Gastroesophageal sphincter (tissue), 4 donors: ENCODE measurements around the gene SMAD4. TPM values are rescaled to one million over a fixed set of nuclear protein-coding genes. Genes with fewer than 3 reads are reported as not detected.
A peak's percentile ranks its signal among the peaks of the same experiment; 100 is the strongest.

Experiments used
- ATAC-seq: fragments of 150-250 bp; one replicate; pipeline ENCODE4 v1.9.1; 2016; ENCODE audit warnings: mild to moderate bottlenecking, moderate library complexity
- H3K27ac ChIP-seq, 4 donors: fragments of 200-600 bp; sonication (generic) in 3 of 4; 1 replicate in 3 of 4; 2 replicates in 1 of 4; pipeline ENCODE4 v1.5.1; 2016 to 2019
- H3K27me3 ChIP-seq: fragments of 200-600 bp; sonication (generic); one replicate; pipeline ENCODE4 v1.5.1; 2019
- H3K36me3 ChIP-seq, 2 donors: fragments of 200-600 bp; sonication (generic); one replicate each; pipeline ENCODE4 v1.5.1; 2019; ENCODE audit warnings: control low read depth in 1 of 2
- H3K4me1 ChIP-seq, 3 donors: fragments of 200-600 bp; sonication (generic); 1 replicate in 2 of 3; 2 replicates in 1 of 3; pipeline ENCODE4 v1.5.1; 2016 to 2019; ENCODE audit warnings: control low read depth in 2 of 3
- H3K4me3 ChIP-seq, 2 donors: fragments of 200-600 bp; sonication (generic); one replicate each; pipeline ENCODE4 v1.5.1; 2019; ENCODE audit warnings: mild to moderate bottlenecking in 1 of 2, moderate library complexity in 1 of 2
- H3K9me3 ChIP-seq, 3 donors: fragments of 200-600 bp; sonication (generic); one replicate each; pipeline ENCODE4 v1.5.1; 2017 to 2019; ENCODE audit warnings: control low read depth in 2 of 3
- EP300 ChIP-seq: sonication (generic); formaldehyde crosslinking; IDR thresholded peaks from one replicate; pipeline ENCODE4 v1.6.1; 2017; ENCODE audit warnings: antibody characterized with exemption, mild to moderate bottlenecking
- POLR2A ChIP-seq, 2 donors: fragments of 450-650 bp; IDR thresholded peaks; one replicate each; pipeline ENCODE4 v1.6.1; 2017; ENCODE audit warnings: antibody characterized with exemption in 2 of 2, mild to moderate bottlenecking in 2 of 2, moderate library complexity in 1 of 2
- POLR2AphosphoS5 ChIP-seq: sonication (generic); formaldehyde crosslinking; IDR thresholded peaks from one replicate; pipeline ENCODE4 v1.6.1; 2017; ENCODE audit warnings: antibody characterized with exemption
- WGBS, 2 donors: methylation state at CpG; one replicate each; pipeline ENCODE4 v1.1.5; 2018; ENCODE audit warnings: low coverage in 1 of 2; 5-methylcytosine and 5-hydroxymethylcytosine counted together
- total RNA-seq, 4 donors: library from RNA; depleted of rRNA; stranded (reverse); fragments of >200 nt; gene quantifications; one replicate each; pipeline ENCODE4 v1.1.0, GENCODE V29; 2016
- TF ChIP-seq, protein P1 (sequence below), 4 experiments: fragments of 200-600 bp in 2 of 4; fragments of 450-650 bp in 2 of 4; sonication (generic) in 1 of 4; IDR thresholded peaks; one replicate each; pipeline ENCODE4 v1.5.1; 2017 to 2019; ENCODE audit warnings: antibody characterized with exemption in 4 of 4, mild to moderate bottlenecking in 2 of 4, moderate library complexity in 2 of 4

Gene SMAD4
- total RNA-seq, 4 donors from 2014 or later: 132 to 170 (median 137) TPM

DNA sequence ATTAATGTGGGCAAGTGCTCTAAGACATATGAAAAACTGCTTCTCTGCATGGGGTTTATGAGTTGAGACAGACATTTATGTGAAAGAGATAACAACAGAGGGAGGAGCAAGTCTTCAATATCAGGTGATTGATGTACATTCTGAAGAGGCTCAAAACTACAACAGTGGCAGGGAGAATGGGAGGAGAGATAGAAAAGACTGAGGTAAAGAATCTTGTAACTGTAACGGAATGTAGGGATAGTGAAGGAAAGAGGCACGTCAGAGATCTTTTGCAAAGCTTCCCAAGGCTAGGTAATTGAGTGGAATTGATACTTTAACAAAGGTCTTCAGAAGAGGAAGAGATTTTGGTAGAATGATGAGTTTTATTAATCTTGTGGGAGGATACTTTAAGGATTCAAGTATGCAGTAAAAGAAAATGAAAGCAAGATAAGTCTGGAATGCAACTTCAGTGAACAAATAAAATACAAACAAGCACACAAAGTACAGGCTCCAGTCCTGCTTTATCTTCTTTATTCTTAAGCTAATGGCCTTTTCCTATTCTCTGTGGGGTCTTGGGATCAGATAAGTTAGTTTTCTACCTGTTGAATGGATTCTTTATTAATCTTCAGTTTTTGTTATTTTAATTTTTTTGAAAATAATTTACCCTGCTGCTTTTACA lies 15.0 kb downstream of the SMAD4 start:
- Histone ChIP-seq H3K27ac (no peak overlapping the region), H3K36me3 (peaks cover 0 to 28% of the 10 kb centered on the region in 2 donors), H3K27me3 (no peaks in the 10 kb centered on the region), H3K4me1 (peaks cover 4 to 65% (median 13%) of the 10 kb centered on the region in 3 donors), H3K4me3 (no peak overlapping the region), H3K9me3 (no peaks in the 10 kb centered on the region)
- no peak for ATAC-seq
- no peak for TF ChIP-seq EP300
- no peak for TF ChIP-seq POLR2A (IDR thresholded peaks at IDR 0.05)
- no peak for TF ChIP-seq POLR2AphosphoS5
- TF ChIP-seq, protein P1, sequence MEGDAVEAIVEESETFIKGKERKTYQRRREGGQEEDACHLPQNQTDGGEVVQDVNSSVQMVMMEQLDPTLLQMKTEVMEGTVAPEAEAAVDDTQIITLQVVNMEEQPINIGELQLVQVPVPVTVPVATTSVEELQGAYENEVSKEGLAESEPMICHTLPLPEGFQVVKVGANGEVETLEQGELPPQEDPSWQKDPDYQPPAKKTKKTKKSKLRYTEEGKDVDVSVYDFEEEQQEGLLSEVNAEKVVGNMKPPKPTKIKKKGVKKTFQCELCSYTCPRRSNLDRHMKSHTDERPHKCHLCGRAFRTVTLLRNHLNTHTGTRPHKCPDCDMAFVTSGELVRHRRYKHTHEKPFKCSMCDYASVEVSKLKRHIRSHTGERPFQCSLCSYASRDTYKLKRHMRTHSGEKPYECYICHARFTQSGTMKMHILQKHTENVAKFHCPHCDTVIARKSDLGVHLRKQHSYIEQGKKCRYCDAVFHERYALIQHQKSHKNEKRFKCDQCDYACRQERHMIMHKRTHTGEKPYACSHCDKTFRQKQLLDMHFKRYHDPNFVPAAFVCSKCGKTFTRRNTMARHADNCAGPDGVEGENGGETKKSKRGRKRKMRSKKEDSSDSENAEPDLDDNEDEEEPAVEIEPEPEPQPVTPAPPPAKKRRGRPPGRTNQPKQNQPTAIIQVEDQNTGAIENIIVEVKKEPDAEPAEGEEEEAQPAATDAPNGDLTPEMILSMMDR (IDR thresholded peaks at IDR 0.05): no peak
- WGBS, 2 donors: 14 to 26% methylated on average over 2 of the region's 2 CpGs

DNA sequence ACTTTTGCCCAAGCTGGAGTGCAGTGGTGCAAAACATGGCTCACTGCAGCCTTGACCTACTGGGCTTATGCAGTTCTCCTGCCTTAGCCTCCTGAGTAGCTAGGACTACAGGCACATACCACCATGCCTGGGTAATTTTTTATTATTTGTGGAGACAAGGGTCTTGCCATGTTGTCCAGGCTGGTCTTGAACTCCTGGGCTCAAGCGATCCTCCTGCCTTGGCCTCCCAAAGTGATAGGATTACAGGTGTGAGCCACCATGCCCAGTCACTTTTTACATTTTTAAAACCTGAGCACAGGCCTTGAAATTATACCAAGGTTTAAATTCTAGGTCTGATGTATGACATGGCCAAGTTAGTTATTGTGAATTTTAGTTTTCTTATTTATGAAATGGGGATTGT lies 18.2 kb downstream of the SMAD4 start:
- no peaks in the 10 kb centered on the region for H3K27me3 ChIP-seq
- no peak for TF ChIP-seq POLR2A (IDR thresholded peaks at IDR 0.05)
- TF ChIP-seq POLR2AphosphoS5: no peak
- TF ChIP-seq, protein P1 (IDR thresholded peaks at IDR 0.05): no peak
- no peak for TF ChIP-seq EP300
- peaks cover 0 to 47% of the 10 kb centered on the region in 2 donors for H3K36me3 ChIP-seq
- H3K4me1 ChIP-seq: peaks cover 0 to 59% (median 8%) of the 10 kb centered on the region in 3 donors
- no peaks in the 10 kb centered on the region for H3K9me3 ChIP-seq
- no peak for ATAC-seq
- H3K27ac ChIP-seq: no peak overlapping the region
- whole genome bisulfite sequencing, 2 donors: 100% methylated on average over 1 of the region's 1 CpG; no CpG with 5 or more reads in 1 of the 2 donors
- H3K4me3 ChIP-seq: no peak overlapping the region

GRCh38 chr18:51049137-51049536 lies 19.1 kb downstream of the SMAD4 start:
- 91 to 93% methylated on average over 2 of the region's 2 CpGs for WGBS, 2 donors
- Histone ChIP-seq H3K4me1 (peaks cover 0 to 56% (median 8%) of the 10 kb centered on the region in 3 donors), H3K27me3 (no peaks in the 10 kb centered on the region), H3K9me3 (no peaks in the 10 kb centered on the region), H3K4me3 (no peak overlapping the region), H3K36me3 (peaks cover 0 to 47% of the 10 kb centered on the region in 2 donors), H3K27ac (no peak overlapping the region)
- no peak for ATAC-seq
- TF ChIP-seq POLR2A (IDR thresholded peaks at IDR 0.05): no peak
- TF ChIP-seq POLR2AphosphoS5: no peak
- TF ChIP-seq EP300: no peak
- TF ChIP-seq, protein P1 (IDR thresholded peaks at IDR 0.05): no peak

DNA sequence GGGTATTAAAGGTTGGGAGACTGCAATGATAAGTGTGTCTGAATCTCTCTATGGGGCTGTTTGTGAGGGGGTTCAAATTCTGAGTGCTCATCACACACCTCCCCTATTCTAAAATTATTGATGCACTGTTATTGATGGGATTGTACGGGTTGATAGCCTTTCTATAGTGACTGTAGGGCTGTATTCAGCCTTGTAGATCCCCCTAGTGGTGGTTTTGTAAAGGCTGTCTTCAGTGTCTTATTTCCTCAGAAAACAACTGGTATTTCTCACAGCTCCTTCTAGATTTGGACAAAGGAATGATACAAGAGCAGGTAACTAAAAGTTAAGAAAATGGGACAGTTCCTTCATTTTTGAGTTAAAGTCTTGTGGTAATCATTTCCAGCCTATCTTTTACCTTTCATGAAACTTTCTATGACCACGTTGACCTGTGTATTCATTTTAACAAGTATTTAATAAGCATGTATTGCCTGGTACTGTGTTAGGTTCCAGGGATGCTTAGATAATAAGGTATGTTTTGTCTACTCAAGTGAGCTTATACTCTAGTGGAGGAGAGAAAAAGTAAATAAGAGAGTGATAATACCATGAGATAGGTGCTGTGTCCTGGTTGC lies 21.2 kb downstream of the SMAD4 start:
- Histone ChIP-seq H3K27ac (no peak overlapping the region), H3K27me3 (no peaks in the 10 kb centered on the region), H3K4me1 (peaks cover 0 to 44% (median 0%) of the 10 kb centered on the region in 3 donors), H3K4me3 (no peak overlapping the region), H3K36me3 (peaks cover 0 to 63% of the 10 kb centered on the region in 2 donors), H3K9me3 (no peaks in the 10 kb centered on the region)
- no peak for TF ChIP-seq POLR2A (IDR thresholded peaks at IDR 0.05)
- TF ChIP-seq POLR2AphosphoS5: no peak
- no peak for TF ChIP-seq EP300
- TF ChIP-seq, protein P1 (IDR thresholded peaks at IDR 0.05): peak; percentile 61 to 74 (median 72)
- WGBS, 2 donors: 34 to 38% methylated on average over 2 of the region's 2 CpGs
- ATAC-seq: peak; percentile 48

GRCh38 chr18:51053814-51054213 lies 23.8 kb downstream of the SMAD4 start:
- no peak for TF ChIP-seq POLR2A (IDR thresholded peaks at IDR 0.05)
- Histone ChIP-seq H3K4me1 (peaks cover 0 to 58% (median 0%) of the 10 kb centered on the region in 3 donors), H3K27me3 (no peaks in the 10 kb centered on the region), H3K9me3 (no peaks in the 10 kb centered on the region), H3K36me3 (peaks cover 0 to 66% of the 10 kb centered on the region in 2 donors), H3K4me3 (no peak overlapping the region), H3K27ac (no peak overlapping the region)
- ATAC-seq: no peak
